Measurements from ENCODE around the gene CTNNA3.

The CTNNA3 gene

GRCh38 chr10:66940965-66941364 is 755.0 kb downstream of the CTNNA3 start:
- H3K9ac ChIP-seq (ENCODE audit: low read depth, low read length), result no peak overlapping the region
- no peaks in the 10 kb centered on the region for H3K36me3 ChIP-seq (ENCODE audit: insufficient read depth, low read length)
- no peaks in the 10 kb centered on the region for H3K4me1 ChIP-seq (ENCODE audit: insufficient read depth, low read length)
- H3K9me3 ChIP-seq (ENCODE audit: control insufficient read depth, insufficient read depth, low read length), result no peaks in the 10 kb centered on the region

GRCh38 chr10:66934711-66935110 is 761.3 kb downstream of the CTNNA3 start:
- no peaks in the 10 kb centered on the region for H3K36me3 ChIP-seq (ENCODE audit: insufficient read depth, low read length)
- H3K9me3 ChIP-seq (ENCODE audit: control insufficient read depth, insufficient read depth, low read length), result no peaks in the 10 kb centered on the region
- H3K4me1 ChIP-seq (ENCODE audit: insufficient read depth, low read length), result no peaks in the 10 kb centered on the region
- H3K9ac ChIP-seq (ENCODE audit: low read depth, low read length), result no peak overlapping the region

DNA sequence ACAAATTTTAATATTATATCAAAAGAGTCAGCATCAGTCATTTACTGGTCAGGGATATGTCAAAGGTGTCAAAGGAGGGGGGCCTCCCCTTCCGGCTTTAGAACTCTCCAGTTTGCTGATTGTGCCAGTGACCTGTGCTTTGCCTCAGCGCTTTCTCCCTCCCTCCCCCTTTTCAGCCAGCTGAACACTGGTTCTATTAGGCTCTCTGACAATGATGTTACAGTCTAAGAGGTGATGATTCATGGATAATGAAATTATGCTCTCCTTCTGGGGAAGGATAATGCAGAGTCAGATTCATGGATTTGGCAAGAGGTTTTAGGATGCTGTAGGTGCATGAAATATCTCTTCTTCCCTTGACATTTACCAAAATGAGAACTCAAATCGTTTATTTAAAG is 764.0 kb downstream of the CTNNA3 start:
- Histone ChIP-seq H3K9ac (ENCODE audit: low read depth, low read length) (no peak overlapping the region), H3K36me3 (ENCODE audit: insufficient read depth, low read length) (no peaks in the 10 kb centered on the region), H3K4me1 (ENCODE audit: insufficient read depth, low read length) (peaks cover 19% of the 10 kb centered on the region), H3K9me3 (ENCODE audit: control insufficient read depth, insufficient read depth, low read length) (no peaks in the 10 kb centered on the region)

- Histone ChIP-seq H3K9me3 (ENCODE audit: control insufficient read depth, insufficient read depth, low read length) (no peaks in the 10 kb centered on the region), H3K36me3 (ENCODE audit: insufficient read depth, low read length) (no peaks in the 10 kb centered on the region), H3K9ac (ENCODE audit: low read depth, low read length) (no peak overlapping the region), H3K4me1 (ENCODE audit: insufficient read depth, low read length) (peaks cover 20% of the 10 kb centered on the region)
Observed at GRCh38 chr10:66931340-66931948, 764.6 kb downstream of the CTNNA3 start.

GRCh38 chr10:66929375-66929774 is 766.6 kb downstream of the CTNNA3 start:
- H3K36me3 ChIP-seq (ENCODE audit: insufficient read depth, low read length), result no peaks in the 10 kb centered on the region
- no peak overlapping the region for H3K9ac ChIP-seq (ENCODE audit: low read depth, low read length)
- H3K9me3 ChIP-seq (ENCODE audit: control insufficient read depth, insufficient read depth, low read length), result no peaks in the 10 kb centered on the region
- H3K4me1 ChIP-seq (ENCODE audit: insufficient read depth, low read length), result peaks cover 20% of the 10 kb centered on the region

DNA sequence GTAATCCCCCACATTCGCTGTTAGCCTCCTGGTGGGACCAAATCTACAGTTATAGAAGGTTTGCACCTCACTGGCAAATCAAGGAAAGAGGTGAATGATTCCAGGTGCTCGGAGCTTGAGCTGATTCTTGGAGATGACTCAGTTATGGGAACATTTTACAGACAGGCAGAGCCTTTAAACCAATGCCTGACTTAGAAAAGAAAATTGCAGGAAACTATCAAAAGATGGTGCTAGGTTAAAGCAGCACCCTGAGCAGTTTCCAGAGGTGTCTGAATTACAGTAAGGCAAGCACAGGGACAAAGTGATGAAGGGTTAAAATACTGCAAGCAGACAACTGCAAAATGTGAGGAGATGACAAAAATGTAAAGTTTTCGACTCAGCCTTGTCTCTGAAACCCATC is 767.2 kb downstream of the CTNNA3 start:
- Histone ChIP-seq H3K4me1 (ENCODE audit: insufficient read depth, low read length) (peaks cover 20% of the 10 kb centered on the region), H3K9me3 (ENCODE audit: control insufficient read depth, insufficient read depth, low read length) (no peaks in the 10 kb centered on the region), H3K36me3 (ENCODE audit: insufficient read depth, low read length) (no peaks in the 10 kb centered on the region)

DNA sequence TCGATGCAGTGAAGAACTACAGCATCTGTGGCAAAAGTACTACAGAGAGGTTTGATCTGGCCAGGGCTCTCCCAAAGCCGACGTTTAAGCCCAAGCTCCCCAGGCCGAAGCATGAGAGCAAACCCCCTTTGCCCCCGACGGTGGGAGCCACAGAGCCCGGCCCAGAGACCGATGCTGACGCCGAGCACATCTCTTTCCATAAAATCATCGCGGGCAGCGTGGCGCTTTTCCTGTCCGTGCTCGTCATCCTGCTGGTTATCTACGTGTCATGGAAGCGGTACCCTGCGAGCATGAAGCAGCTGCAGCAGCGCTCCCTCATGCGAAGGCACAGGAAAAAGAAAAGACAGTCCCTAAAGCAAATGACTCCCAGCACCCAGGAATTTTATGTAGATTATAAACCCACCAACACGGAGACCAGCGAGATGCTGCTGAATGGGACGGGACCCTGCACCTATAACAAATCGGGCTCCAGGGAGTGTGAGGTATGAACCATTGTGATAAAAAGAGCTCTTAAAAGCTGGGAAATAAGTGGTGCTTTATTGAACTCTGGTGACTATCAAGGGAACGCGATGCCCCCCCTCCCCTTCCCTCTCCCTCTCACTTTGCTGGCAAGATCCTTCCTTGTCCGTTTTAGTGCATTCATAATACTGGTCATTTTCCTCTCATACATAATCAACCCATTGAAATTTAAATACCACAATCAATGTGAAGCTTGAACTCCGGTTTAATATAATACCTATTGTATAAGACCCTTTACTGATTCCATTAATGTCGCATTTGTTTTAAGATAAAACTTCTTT is 767.8 kb downstream of the CTNNA3 start:
- peaks cover 20% of the 10 kb centered on the region for H3K4me1 ChIP-seq (ENCODE audit: insufficient read depth, low read length)
- H3K36me3 ChIP-seq (ENCODE audit: insufficient read depth, low read length), result no peaks in the 10 kb centered on the region
- H3K9me3 ChIP-seq (ENCODE audit: control insufficient read depth, insufficient read depth, low read length), result no peaks in the 10 kb centered on the region
- peak overlapping the region; percentile 45; the same call in 1 of the 2 replicates for H3K9ac ChIP-seq (ENCODE audit: low read depth, low read length)

More for the DNA sequence above, 767.2 kb downstream of the CTNNA3 start:
- H3K9ac ChIP-seq (ENCODE audit: low read depth, low read length), result no peak overlapping the region

DNA sequence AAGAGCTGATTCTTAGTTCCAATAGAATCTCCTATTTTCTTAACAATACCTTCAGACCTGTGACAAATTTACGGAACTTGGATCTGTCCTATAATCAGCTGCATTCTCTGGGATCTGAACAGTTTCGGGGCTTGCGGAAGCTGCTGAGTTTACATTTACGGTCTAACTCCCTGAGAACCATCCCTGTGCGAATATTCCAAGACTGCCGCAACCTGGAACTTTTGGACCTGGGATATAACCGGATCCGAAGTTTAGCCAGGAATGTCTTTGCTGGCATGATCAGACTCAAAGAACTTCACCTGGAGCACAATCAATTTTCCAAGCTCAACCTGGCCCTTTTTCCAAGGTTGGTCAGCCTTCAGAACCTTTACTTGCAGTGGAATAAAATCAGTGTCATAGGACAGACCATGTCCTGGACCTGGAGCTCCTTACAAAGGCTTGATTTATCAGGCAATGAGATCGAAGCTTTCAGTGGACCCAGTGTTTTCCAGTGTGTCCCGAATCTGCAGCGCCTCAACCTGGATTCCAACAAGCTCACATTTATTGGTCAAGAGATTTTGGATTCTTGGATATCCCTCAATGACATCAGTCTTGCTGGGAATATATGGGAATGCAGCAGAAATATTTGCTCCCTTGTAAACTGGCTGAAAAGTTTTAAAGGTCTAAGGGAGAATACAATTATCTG is 768.6 kb downstream of the CTNNA3 start:
- H3K9me3 ChIP-seq (ENCODE audit: control insufficient read depth, insufficient read depth, low read length), result no peaks in the 10 kb centered on the region
- peaks cover 20% of the 10 kb centered on the region for H3K4me1 ChIP-seq (ENCODE audit: insufficient read depth, low read length)
- no peaks in the 10 kb centered on the region for H3K36me3 ChIP-seq (ENCODE audit: insufficient read depth, low read length)
- peak overlapping the region; percentile 45; the same call in 1 of the 2 replicates for H3K9ac ChIP-seq (ENCODE audit: low read depth, low read length)

- H3K36me3 ChIP-seq (ENCODE audit: insufficient read depth, low read length), result no peaks in the 10 kb centered on the region
- H3K9me3 ChIP-seq (ENCODE audit: control insufficient read depth, insufficient read depth, low read length), result no peaks in the 10 kb centered on the region
- no peak overlapping the region for H3K9ac ChIP-seq (ENCODE audit: low read depth, low read length)
- H3K4me1 ChIP-seq (ENCODE audit: insufficient read depth, low read length), result peaks cover 20% of the 10 kb centered on the region
Observed at GRCh38 chr10:66926841-66927240, 769.2 kb downstream of the CTNNA3 start.

DNA sequence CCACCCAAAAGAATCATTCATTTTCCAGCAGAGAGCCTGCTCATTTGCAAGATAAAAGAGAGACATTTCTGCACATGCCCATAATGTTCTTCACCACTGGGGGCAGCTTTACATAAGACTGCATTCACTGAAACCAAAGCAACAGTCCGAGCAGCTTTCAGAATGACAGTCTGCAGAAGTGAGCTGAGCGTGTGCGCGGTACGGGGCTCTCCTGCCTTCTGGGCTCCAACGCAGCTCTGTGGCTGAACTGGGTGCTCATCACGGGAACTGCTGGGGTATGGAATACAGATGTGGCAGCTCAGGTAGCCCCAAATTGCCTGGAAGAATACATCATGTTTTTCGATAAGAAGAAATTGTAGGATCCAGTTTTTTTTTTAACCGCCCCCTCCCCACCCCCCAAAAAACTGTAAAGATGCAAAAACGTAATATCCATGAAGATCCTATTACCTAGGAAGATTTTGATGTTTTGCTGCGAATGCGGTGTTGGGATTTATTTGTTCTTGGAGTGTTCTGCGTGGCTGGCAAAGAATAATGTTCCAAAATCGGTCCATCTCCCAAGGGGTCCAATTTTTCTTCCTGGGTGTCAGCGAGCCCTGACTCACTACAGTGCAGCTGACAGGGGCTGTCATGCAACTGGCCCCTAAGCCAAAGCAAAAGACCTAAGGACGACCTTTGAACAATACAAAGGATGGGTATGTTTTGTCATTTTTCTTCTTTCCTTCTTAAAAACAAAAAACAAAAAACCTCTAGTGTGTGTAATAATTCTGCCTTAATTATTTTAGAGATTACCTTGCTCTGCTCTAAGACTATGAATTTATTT is 769.9 kb downstream of the CTNNA3 start, which contains the start of gene LRRTM3:
LRRTM3 (plus strand) TSS at position 141 of the 820 bp plus-strand sequence.
- Histone ChIP-seq H3K9me3 (ENCODE audit: control insufficient read depth, insufficient read depth, low read length) (no peaks in the 10 kb centered on the region), H3K36me3 (ENCODE audit: insufficient read depth, low read length) (no peaks in the 10 kb centered on the region), H3K4me1 (ENCODE audit: insufficient read depth, low read length) (peaks cover 20% of the 10 kb centered on the region), H3K9ac (ENCODE audit: low read depth, low read length) (peak within 1 kb of the TSS; percentile 35; the same call in 1 of the 2 replicates)

- Histone ChIP-seq H3K9me3 (ENCODE audit: control insufficient read depth, insufficient read depth, low read length) (no peaks in the 10 kb centered on the region), H3K4me1 (ENCODE audit: insufficient read depth, low read length) (peaks cover 20% of the 10 kb centered on the region), H3K36me3 (ENCODE audit: insufficient read depth, low read length) (no peaks in the 10 kb centered on the region), H3K9ac (ENCODE audit: low read depth, low read length) (peak overlapping the region; percentile 35; the same call in 1 of the 2 replicates)
Observed at GRCh38 chr10:66925373-66925772, 770.6 kb downstream of the CTNNA3 start.

DNA sequence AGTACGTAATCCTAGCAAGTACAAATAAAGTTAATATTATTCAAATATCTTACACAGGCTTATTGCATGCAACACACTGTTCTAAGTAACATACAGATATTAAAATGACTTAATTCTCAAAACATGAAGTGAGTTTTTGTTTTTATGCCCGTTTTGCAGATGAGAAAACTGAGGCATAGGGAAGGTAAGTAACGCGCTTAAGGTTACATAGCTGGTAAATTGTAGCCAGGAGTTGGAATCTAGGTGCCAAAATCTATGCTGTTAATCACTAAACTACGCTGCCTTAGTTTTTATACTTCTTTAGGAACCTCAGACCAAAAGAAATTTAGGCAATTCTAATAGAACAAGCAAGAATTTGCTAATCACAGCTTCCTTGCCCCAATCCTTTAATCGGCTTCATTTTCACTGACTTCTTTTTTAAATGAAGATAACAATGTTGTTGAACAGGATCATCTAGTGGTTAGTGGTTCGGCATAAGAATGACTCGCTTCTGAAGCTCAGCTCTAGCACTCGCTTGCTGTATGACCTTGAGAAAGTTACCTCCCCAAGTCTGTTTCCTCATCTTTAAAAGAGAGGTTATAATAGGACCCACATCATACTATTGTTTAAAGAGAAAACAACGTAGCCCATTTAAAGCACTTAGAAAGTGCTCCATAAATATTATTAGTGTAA is 771.2 kb downstream of the CTNNA3 start:
- H3K9ac ChIP-seq (ENCODE audit: low read depth, low read length), result no peak overlapping the region
- H3K9me3 ChIP-seq (ENCODE audit: control insufficient read depth, insufficient read depth, low read length), result no peaks in the 10 kb centered on the region
- H3K36me3 ChIP-seq (ENCODE audit: insufficient read depth, low read length), result no peaks in the 10 kb centered on the region
- peaks cover 20% of the 10 kb centered on the region for H3K4me1 ChIP-seq (ENCODE audit: insufficient read depth, low read length)

DNA sequence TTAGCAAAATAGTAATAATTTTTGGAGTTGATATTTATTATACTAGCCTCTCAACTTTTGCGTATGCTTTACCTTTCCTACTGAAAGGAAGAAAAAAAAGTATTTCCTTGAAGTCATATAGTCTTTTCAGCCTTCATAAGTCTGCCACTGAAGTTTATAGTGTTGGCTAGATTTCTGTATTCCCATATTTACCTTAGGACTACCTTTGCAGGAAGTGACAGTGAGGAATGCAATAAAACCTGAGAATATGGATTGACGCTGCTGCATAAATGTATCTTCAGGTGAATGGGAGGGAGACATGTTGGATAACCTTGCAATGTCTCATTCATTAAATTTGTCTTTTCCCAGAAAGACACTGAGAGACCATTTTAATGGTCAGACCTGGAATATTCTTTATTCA is 776.7 kb downstream of the CTNNA3 start:
- Histone ChIP-seq H3K9me3 (ENCODE audit: control insufficient read depth, insufficient read depth, low read length) (no peaks in the 10 kb centered on the region), H3K9ac (ENCODE audit: low read depth, low read length) (no peak overlapping the region)

More for the DNA sequence above, 776.7 kb downstream of the CTNNA3 start:
- H3K36me3 ChIP-seq (ENCODE audit: insufficient read depth, low read length), result no peaks in the 10 kb centered on the region
- H3K4me1 ChIP-seq (ENCODE audit: insufficient read depth, low read length), result no peaks in the 10 kb centered on the region

All from ES-I3 (cell line).